ENCODE measurements around the gene LRRFIP1. TPM values are rescaled to one million over a fixed set of nuclear protein-coding genes. Genes with fewer than 3 reads are reported as not detected.

LRRFIP1 gene
- total RNA-seq, 4 donors from 2014 or later = 98.5 to 147 (median 122) TPM

DNA sequence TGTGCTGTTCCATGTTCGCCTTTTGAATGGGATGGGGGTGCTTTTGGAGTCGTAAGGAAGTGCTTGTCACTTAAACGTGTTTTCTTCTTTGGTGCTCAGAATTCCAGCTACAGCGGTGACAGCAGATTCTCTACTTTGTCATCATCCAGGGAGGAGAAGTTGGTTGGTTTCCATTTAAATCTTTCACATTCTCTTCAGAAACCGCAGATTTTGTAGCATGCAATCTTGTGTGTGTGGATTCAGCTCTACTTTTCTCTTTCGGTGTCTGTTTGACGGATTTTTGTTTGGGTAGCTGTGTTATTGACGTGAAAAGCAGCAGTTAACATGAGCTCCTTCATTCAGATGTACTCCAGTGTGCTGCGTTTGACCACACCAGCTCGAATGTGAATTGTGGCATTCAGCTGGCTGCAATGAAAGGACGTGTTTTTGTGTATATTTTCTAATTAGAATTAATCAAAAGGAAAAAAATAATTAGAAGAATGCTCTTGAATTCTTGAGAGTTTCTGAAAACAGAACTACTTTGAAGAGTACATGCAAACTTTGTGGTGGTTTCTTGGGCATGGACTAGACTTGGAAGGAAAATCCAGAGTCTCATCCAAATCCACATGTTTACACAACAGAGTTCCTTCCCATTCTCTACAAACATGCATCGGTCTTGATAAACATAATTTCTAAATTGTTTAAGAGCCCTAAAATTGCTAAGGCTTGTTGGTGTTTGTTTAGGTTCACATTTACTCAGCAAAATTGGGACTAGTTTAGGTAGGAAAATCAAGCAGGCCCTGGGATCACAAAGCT lies 102.5 kb downstream of the LRRFIP1 start:
- Histone ChIP-seq H3K4me1 (peaks cover 41 to 99% (median 70%) of the 10 kb centered on the region in 4 donors), H3K4me3 (no peak overlapping the region), H3K27me3 (no peaks in the 10 kb centered on the region), H3K27ac (peak overlapping the region; percentile 73 to 86 (median 82)), H3K36me3 (no peaks in the 10 kb centered on the region), H3K9me3 (no peaks in the 10 kb centered on the region)
- TF ChIP-seq CTCF (IDR thresholded peaks at IDR 0.05) (no peak), POLR2A (IDR thresholded peaks at IDR 0.05) (no peak), POLR2AphosphoS5 (IDR thresholded peaks at IDR 0.05) (no peak), EP300 (IDR thresholded peaks at IDR 0.05; ENCODE audit: low read depth) (no peak)
- intact Hi-C loops (cut with DNase I; ENCODE audit: low total_unique reads) (no loop called here), in situ Hi-C loops (cut with MboI; ENCODE audit: low pct_ligation_motif_present in 1 of 4, low pct_unique_long_range_greater_than_20kb in 1 of 4, low sequenced_read_pairs in 3 of 4) (loop anchor here in 1 of 4 donors (25.0 kb wide), 1 partner anchor 143 kb away; the partner anchor contains the start of gene RAB17)
- 72 to 83% methylated on average over 12 of the region's 12 CpGs for WGBS, 2 donors (ENCODE audit: low coverage in 1 of 2)
- no peak for DNase-seq

DNA sequence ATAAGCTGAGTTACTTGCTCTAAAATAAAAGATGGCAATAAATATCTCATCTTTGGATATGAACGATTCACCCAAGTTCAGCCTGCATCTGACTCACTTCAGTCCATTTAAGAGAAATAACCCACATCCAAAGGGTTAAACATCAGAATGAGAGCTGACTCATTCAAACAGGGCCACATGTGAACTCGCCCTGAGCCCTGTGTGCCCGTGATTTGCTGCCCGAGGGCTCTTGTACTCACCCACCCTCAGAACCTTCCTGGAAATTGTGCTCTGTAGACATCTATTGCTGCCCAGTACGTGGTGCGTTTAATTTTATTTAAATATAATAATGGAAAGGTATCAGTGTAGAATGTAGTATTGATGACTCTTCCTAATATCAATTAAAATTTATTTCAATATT lies 104.3 kb downstream of the LRRFIP1 start:
- no peak for DNase-seq
- H3K9me3 ChIP-seq = no peaks in the 10 kb centered on the region
- intact Hi-C loops (cut with DNase I; ENCODE audit: low total_unique reads) = no loop called here
- H3K36me3 ChIP-seq = no peaks in the 10 kb centered on the region
- peak in 2 of 3 donors; percentile 9 to 41 for TF ChIP-seq POLR2AphosphoS5 (IDR thresholded peaks at IDR 0.05)
- no peak for TF ChIP-seq EP300 (IDR thresholded peaks at IDR 0.05; ENCODE audit: low read depth)
- 46 to 50% methylated on average over 6 of the region's 6 CpGs for WGBS, 2 donors (ENCODE audit: low coverage in 1 of 2)
- H3K4me1 ChIP-seq = peaks cover 33 to 88% (median 53%) of the 10 kb centered on the region in 4 donors
- H3K27me3 ChIP-seq = no peaks in the 10 kb centered on the region
- H3K4me3 ChIP-seq = no peak overlapping the region
- H3K27ac ChIP-seq = peak overlapping the region; percentile 73 to 86 (median 82)
- in situ Hi-C loops (cut with MboI; ENCODE audit: low pct_ligation_motif_present in 1 of 4, low pct_unique_long_range_greater_than_20kb in 1 of 4, low sequenced_read_pairs in 3 of 4) = loop anchor here in 1 of 4 donors (25.0 kb wide), 1 partner anchor 144 kb away; the partner anchor contains the start of gene RAB17

GRCh38 chr2:237732070-237732469 lies 104.7 kb downstream of the LRRFIP1 start:
- H3K27me3 ChIP-seq = no peaks in the 10 kb centered on the region
- TF ChIP-seq POLR2A (IDR thresholded peaks at IDR 0.05) (no peak), EP300 (IDR thresholded peaks at IDR 0.05; ENCODE audit: low read depth) (no peak), POLR2AphosphoS5 (IDR thresholded peaks at IDR 0.05) (no peak), CTCF (IDR thresholded peaks at IDR 0.05) (no peak)
- intact Hi-C loops (cut with DNase I; ENCODE audit: low total_unique reads) = no loop called here
- H3K27ac ChIP-seq = peak overlapping the region; percentile 73 to 86 (median 82)
- DNase-seq = no peak
- WGBS, 2 donors (ENCODE audit: low coverage in 1 of 2) = 83 to 86% methylated on average over 8 to 10 of the region's 10 CpGs
- in situ Hi-C loops (cut with MboI; ENCODE audit: low pct_ligation_motif_present in 1 of 4, low pct_unique_long_range_greater_than_20kb in 1 of 4, low sequenced_read_pairs in 3 of 4) = loop anchor here in 1 of 4 donors (25.0 kb wide), 1 partner anchor 145 kb away; the partner anchor contains the start of gene RAB17
- no peaks in the 10 kb centered on the region for H3K36me3 ChIP-seq
- H3K9me3 ChIP-seq = no peaks in the 10 kb centered on the region
- H3K4me1 ChIP-seq = peaks cover 29 to 88% (median 51%) of the 10 kb centered on the region in 4 donors
- H3K4me3 ChIP-seq = no peak overlapping the region

DNA sequence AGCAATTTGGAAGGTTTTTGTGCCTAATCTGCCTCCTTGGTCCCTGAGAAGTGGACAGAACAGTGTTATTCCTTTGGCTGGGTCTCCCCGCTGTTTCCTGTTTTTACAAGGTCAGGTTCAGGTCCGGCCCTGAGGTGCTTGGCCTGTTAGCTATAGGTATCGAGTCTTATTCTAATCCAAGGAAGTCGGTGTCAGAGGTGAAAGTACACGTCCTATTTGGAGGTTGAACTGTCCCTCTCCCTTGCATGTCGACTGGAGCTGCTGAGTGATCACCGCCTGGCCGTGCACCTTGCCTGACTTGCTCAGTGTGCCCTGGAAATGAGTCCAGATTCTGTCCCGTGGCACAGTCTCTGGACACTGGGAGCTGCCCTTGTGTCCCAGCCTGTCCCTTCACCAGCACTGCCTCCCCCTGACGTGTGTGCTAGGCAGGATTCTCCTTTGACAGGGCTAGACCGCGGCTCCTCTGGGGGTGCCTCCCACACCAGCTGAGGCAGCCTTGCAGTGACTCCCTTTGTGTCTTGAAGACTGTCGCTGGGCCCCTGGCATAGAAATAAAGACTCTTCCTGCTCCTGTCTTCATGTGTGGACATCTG lies 105.5 kb downstream of the LRRFIP1 start:
- H3K4me3 ChIP-seq = no peak overlapping the region

More for the DNA sequence above, 105.5 kb downstream of the LRRFIP1 start:
- Histone ChIP-seq H3K27ac (peak overlapping the region; percentile 73 to 86 (median 82)), H3K36me3 (no peaks in the 10 kb centered on the region), H3K27me3 (no peaks in the 10 kb centered on the region), H3K9me3 (no peaks in the 10 kb centered on the region), H3K4me1 (peaks cover 29 to 86% (median 45%) of the 10 kb centered on the region in 4 donors)
- intact Hi-C loops (cut with DNase I; ENCODE audit: low total_unique reads) (no loop called here), in situ Hi-C loops (cut with MboI; ENCODE audit: low pct_ligation_motif_present in 1 of 4, low pct_unique_long_range_greater_than_20kb in 1 of 4, low sequenced_read_pairs in 3 of 4) (loop anchor here in 1 of 4 donors (25.0 kb wide), 1 partner anchor 146 kb away; the partner anchor contains the start of gene RAB17)
- 80 to 100% methylated on average over 1 to 13 of the region's 13 CpGs for WGBS, 2 donors (ENCODE audit: low coverage in 1 of 2)
- TF ChIP-seq POLR2AphosphoS5 (IDR thresholded peaks at IDR 0.05) (peak in 1 of 3 donors; percentile 11), EP300 (IDR thresholded peaks at IDR 0.05; ENCODE audit: low read depth) (no peak), CTCF (IDR thresholded peaks at IDR 0.05) (no peak)
- no peak for DNase-seq
